Neural cell (in vitro differentiated cells): ENCODE measurements around the gene CPSF6.

Experiments used
- EZH2 ChIP-seq: fragments of 200-600, 300-800 bp; shearing (Covaris generic), sonication (generic); IDR thresholded peaks from 2 replicates; pipeline ENCODE4 v1.6.1; 2014; ENCODE audit warnings: antibody characterized with exemption, low read length, borderline replicate concordance, mild to moderate bottlenecking; ENCODE audit not compliant: insufficient read depth, poor library complexity, severe bottlenecking
- POLR2AphosphoS5 ChIP-seq: IDR thresholded peaks from 2 replicates; pipeline ENCODE4 v1.6.1; 2012
- RAD21 ChIP-seq: fragments of 450-650 bp; conservative IDR thresholded peaks from 2 replicates; pipeline ENCODE4 v1.6.1; 2014; ENCODE audit warnings: antibody characterized with exemption, mild to moderate bottlenecking, moderate library complexity
- REST ChIP-seq: IDR thresholded peaks from 2 replicates; pipeline ENCODE4 v1.6.1; 2012; ENCODE audit warnings: borderline replicate concordance
- TF ChIP-seq, protein P1 (sequence below): fragments of 450-650 bp; IDR thresholded peaks from 2 replicates; pipeline ENCODE4 v1.5.1; 2014; ENCODE audit warnings: antibody characterized with exemption, mild to moderate bottlenecking, moderate library complexity; ENCODE audit not compliant: poor library complexity, severe bottlenecking

DNA sequence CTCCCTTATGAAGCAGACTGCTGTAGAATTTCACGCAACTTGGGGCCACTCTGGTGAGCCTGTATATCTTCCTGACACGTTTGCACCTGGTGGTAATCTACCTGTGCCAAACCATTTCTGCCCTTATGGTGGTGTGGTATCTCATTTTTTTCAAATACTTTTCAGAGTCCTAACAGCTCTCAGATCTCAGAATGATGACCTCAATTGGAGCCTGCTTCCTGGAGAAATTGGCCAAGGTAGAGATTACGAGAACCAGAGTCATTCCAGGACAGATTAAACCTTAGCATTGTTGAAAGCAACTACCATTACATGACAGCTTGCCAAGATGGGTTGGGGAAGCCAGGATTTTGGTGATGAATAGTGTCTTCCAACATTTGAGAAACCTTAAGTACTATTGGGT lies 48.2 kb downstream of the CPSF6 start:
- TF ChIP-seq, protein P1, sequence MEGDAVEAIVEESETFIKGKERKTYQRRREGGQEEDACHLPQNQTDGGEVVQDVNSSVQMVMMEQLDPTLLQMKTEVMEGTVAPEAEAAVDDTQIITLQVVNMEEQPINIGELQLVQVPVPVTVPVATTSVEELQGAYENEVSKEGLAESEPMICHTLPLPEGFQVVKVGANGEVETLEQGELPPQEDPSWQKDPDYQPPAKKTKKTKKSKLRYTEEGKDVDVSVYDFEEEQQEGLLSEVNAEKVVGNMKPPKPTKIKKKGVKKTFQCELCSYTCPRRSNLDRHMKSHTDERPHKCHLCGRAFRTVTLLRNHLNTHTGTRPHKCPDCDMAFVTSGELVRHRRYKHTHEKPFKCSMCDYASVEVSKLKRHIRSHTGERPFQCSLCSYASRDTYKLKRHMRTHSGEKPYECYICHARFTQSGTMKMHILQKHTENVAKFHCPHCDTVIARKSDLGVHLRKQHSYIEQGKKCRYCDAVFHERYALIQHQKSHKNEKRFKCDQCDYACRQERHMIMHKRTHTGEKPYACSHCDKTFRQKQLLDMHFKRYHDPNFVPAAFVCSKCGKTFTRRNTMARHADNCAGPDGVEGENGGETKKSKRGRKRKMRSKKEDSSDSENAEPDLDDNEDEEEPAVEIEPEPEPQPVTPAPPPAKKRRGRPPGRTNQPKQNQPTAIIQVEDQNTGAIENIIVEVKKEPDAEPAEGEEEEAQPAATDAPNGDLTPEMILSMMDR = no peak
- TF ChIP-seq REST (no peak), EZH2 (no peak), RAD21 (no peak), POLR2AphosphoS5 (no peak)
